ENCODE data around the gene TEAD1. TPM values are rescaled to one million over a fixed set of nuclear protein-coding genes. Genes with fewer than 3 reads are reported as not detected.

TEAD1 gene
- total and polyA plus RNA-seq, 4 donors: 9.1 to 38.4 (median 10.7) TPM

- no peak for DNase-seq (ENCODE audit: low spot score)
- Histone ChIP-seq H3K27me3 (ENCODE audit: control insufficient read depth in 4 of 4, insufficient read depth in 4 of 4, low read length in 3 of 4) (no peaks in the 10 kb centered on the region), H3K4me3 (ENCODE audit: low read depth in 1 of 3, low read length in 3 of 3) (no peak overlapping the region), H3K4me1 (ENCODE audit: control insufficient read depth in 4 of 4, insufficient read depth in 4 of 4, low read length in 3 of 4) (no peaks in the 10 kb centered on the region), H3K9me3 (ENCODE audit: control insufficient read depth in 4 of 4, low read length in 3 of 4) (no peaks in the 10 kb centered on the region), H3K36me3 (ENCODE audit: control insufficient read depth in 4 of 4, insufficient read depth in 3 of 4, low read depth in 1 of 4, low read length in 3 of 4) (no peaks in the 10 kb centered on the region), H3K27ac (ENCODE audit: low read depth in 1 of 2, low read length in 2 of 2) (no peak overlapping the region), H3K9ac (ENCODE audit: low read depth in 1 of 2, low read length in 2 of 2) (no peak overlapping the region)
- 83% methylated on average over 2 of the region's 2 CpGs for WGBS
- no peak for TF ChIP-seq RXRA (IDR thresholded peaks at IDR 0.05)
- TF ChIP-seq EGR1 (IDR thresholded peaks at IDR 0.05; ENCODE audit: low read depth in 2 of 2): no peak
- no peak for TF ChIP-seq SP1 (IDR thresholded peaks at IDR 0.05)
- TF ChIP-seq JUND (IDR thresholded peaks at IDR 0.05): no peak
- TF ChIP-seq, protein P1, sequence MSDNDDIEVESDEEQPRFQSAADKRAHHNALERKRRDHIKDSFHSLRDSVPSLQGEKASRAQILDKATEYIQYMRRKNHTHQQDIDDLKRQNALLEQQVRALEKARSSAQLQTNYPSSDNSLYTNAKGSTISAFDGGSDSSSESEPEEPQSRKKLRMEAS (IDR thresholded peaks at IDR 0.05): no peak
- TF ChIP-seq FOXA2 (IDR thresholded peaks at IDR 0.05): no peak
- TF ChIP-seq NR2F2 (IDR thresholded peaks at IDR 0.05): no peak
- TF ChIP-seq FOXA1 (IDR thresholded peaks at IDR 0.05): no peak
- no peak for TF ChIP-seq GABPA (IDR thresholded peaks at IDR 0.05 in 1 of 2, conservative IDR thresholded peaks at IDR 0.05 in 1 of 2)
- no peak for TF ChIP-seq HNF4A (conservative IDR thresholded peaks at IDR 0.05)
- TF ChIP-seq HNF4G (IDR thresholded peaks at IDR 0.05): no peak
- TF ChIP-seq RAD21 (IDR thresholded peaks at IDR 0.05): no peak
- no peak for TF ChIP-seq REST (IDR thresholded peaks at IDR 0.05)
- no peak for TF ChIP-seq YY1 (IDR thresholded peaks at IDR 0.05)
- TF ChIP-seq, protein P2, sequence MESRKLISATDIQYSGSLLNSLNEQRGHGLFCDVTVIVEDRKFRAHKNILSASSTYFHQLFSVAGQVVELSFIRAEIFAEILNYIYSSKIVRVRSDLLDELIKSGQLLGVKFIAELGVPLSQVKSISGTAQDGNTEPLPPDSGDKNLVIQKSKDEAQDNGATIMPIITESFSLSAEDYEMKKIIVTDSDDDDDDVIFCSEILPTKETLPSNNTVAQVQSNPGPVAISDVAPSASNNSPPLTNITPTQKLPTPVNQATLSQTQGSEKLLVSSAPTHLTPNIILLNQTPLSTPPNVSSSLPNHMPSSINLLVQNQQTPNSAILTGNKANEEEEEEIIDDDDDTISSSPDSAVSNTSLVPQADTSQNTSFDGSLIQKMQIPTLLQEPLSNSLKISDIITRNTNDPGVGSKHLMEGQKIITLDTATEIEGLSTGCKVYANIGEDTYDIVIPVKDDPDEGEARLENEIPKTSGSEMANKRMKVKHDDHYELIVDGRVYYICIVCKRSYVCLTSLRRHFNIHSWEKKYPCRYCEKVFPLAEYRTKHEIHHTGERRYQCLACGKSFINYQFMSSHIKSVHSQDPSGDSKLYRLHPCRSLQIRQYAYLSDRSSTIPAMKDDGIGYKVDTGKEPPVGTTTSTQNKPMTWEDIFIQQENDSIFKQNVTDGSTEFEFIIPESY (IDR thresholded peaks at IDR 0.05): no peak
- TF ChIP-seq, protein P3, sequence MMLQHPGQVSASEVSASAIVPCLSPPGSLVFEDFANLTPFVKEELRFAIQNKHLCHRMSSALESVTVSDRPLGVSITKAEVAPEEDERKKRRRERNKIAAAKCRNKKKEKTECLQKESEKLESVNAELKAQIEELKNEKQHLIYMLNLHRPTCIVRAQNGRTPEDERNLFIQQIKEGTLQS (IDR thresholded peaks at IDR 0.05): no peak
- TF ChIP-seq TAF1 (conservative IDR thresholded peaks at IDR 0.05): no peak
- no peak for TF ChIP-seq CTCF (IDR thresholded peaks at IDR 0.05; ENCODE audit: low read depth, low read length, missing input control)
Measured at GRCh38 chr11:12778240-12778905, 104.2 kb downstream of the TEAD1 start.

Measured in liver (tissue), 9 donors.